ENCODE results near the gene EPB41. TPM values are rescaled to one million over a fixed set of nuclear protein-coding genes. Genes with fewer than 3 reads are reported as not detected.
A peak's percentile ranks its signal among the peaks of the same experiment; 100 is the strongest.

The EPB41 gene
- total and polyA plus RNA-seq, 2 experiments from 2014 or later = 13.2 to 60.8 TPM

GRCh38 chr1:29004798-29005197 is 90.4 kb downstream of the EPB41 start:
- DNase-seq (ENCODE audit: low spot score) = no peak
- no peaks in the 10 kb centered on the region for H3K4me1 ChIP-seq (ENCODE audit: insufficient read depth)
- no peaks in the 10 kb centered on the region for H4K20me1 ChIP-seq (ENCODE audit: insufficient read depth, poor library complexity, severe bottlenecking)
- H3K79me2 ChIP-seq = no peaks in the 10 kb centered on the region
- no peak overlapping the region for H3K4me2 ChIP-seq
- TF ChIP-seq CTCF (IDR thresholded peaks at IDR 0.05; ENCODE audit: poor library complexity) (no peak), EZH2phosphoT487 (IDR thresholded peaks at IDR 0.05; ENCODE audit: low read depth, severe bottlenecking, unreplicated experiment) (no peak)
- no peak overlapping the region for H2AFZ ChIP-seq
- no peaks in the 10 kb centered on the region for H3K9me2 ChIP-seq (replicated peaks; ENCODE audit: insufficient read depth)
- H3K4me3 ChIP-seq = no peak overlapping the region
- H3K27me3 ChIP-seq = no peaks in the 10 kb centered on the region
- no peak overlapping the region for H3K27ac ChIP-seq
- no peaks in the 10 kb centered on the region for H3K36me3 ChIP-seq (replicated peaks; ENCODE audit: insufficient read depth, low read depth)
- WGBS (ENCODE audit: low lambda C conversion rate, missing lambda C conversion rate) = 70% methylated on average over 3 of the region's 3 CpGs
- H3K9me3 ChIP-seq (ENCODE audit: low read depth) = no peaks in the 10 kb centered on the region

- Histone ChIP-seq H3K36me3 (replicated peaks; ENCODE audit: insufficient read depth, low read depth) (no peaks in the 10 kb centered on the region), H3K4me3 (no peak overlapping the region), H3K27me3 (no peaks in the 10 kb centered on the region), H3K9me2 (replicated peaks; ENCODE audit: insufficient read depth) (no peaks in the 10 kb centered on the region), H3K79me2 (no peaks in the 10 kb centered on the region), H3K9me3 (ENCODE audit: low read depth) (no peaks in the 10 kb centered on the region), H2AFZ (no peak overlapping the region), H3K4me1 (ENCODE audit: insufficient read depth) (no peaks in the 10 kb centered on the region), H4K20me1 (ENCODE audit: insufficient read depth, poor library complexity, severe bottlenecking) (no peaks in the 10 kb centered on the region), H3K4me2 (peak overlapping the region; percentile 5), H3K27ac (peak overlapping the region; percentile 13)
- TF ChIP-seq EZH2phosphoT487 (IDR thresholded peaks at IDR 0.05; ENCODE audit: low read depth, severe bottlenecking, unreplicated experiment) = no peak
- no peak for TF ChIP-seq CTCF (IDR thresholded peaks at IDR 0.05; ENCODE audit: poor library complexity)
- TF ChIP-seq EZH2 (IDR thresholded peaks at IDR 0.05; ENCODE audit: borderline replicate concordance) = no peak
- WGBS (ENCODE audit: low lambda C conversion rate, missing lambda C conversion rate) = 64% methylated on average over 3 of the region's 3 CpGs
- DNase-seq (ENCODE audit: low spot score) = no peak
Measured at GRCh38 chr1:29011775-29012174, 97.4 kb downstream of the EPB41 start.

GRCh38 chr1:29017235-29017634 is 102.9 kb downstream of the EPB41 start:
- Histone ChIP-seq H3K36me3 (replicated peaks; ENCODE audit: insufficient read depth, low read depth) (no peaks in the 10 kb centered on the region), H3K4me2 (no peak overlapping the region), H4K20me1 (ENCODE audit: insufficient read depth, poor library complexity, severe bottlenecking) (no peaks in the 10 kb centered on the region), H3K4me3 (no peak overlapping the region), H3K9me2 (replicated peaks; ENCODE audit: insufficient read depth) (no peaks in the 10 kb centered on the region), H3K27me3 (no peaks in the 10 kb centered on the region), H3K27ac (no peak overlapping the region), H3K9me3 (ENCODE audit: low read depth) (no peaks in the 10 kb centered on the region), H3K79me2 (no peaks in the 10 kb centered on the region), H3K4me1 (ENCODE audit: insufficient read depth) (no peaks in the 10 kb centered on the region), H2AFZ (no peak overlapping the region)
- WGBS (ENCODE audit: low lambda C conversion rate, missing lambda C conversion rate) = 97% methylated on average over 5 of the region's 5 CpGs
- no peak for DNase-seq (ENCODE audit: low spot score)
- no peak for TF ChIP-seq EZH2 (IDR thresholded peaks at IDR 0.05; ENCODE audit: borderline replicate concordance)
- no peak for TF ChIP-seq EZH2phosphoT487 (IDR thresholded peaks at IDR 0.05; ENCODE audit: low read depth, severe bottlenecking, unreplicated experiment)
- no peak for TF ChIP-seq CTCF (IDR thresholded peaks at IDR 0.05; ENCODE audit: poor library complexity)

All from hepatocyte (in vitro differentiated cells).